H7 (cell line): ENCODE data around the gene KCNIP4. TPM values are rescaled to one million over a fixed set of nuclear protein-coding genes. Genes with fewer than 3 reads are reported as not detected.
A peak's percentile ranks its signal among the peaks of the same experiment; 100 is the strongest.
"Not testable (repeated sequence)": the region's sequence is repeated elsewhere in the genome, so short reads cannot be mapped to it uniquely, and the experiment has no call there.

Source experiments
- DNase-seq: peaks from one replicate; pipeline ENCODE4 v3.0.0; 2012
- H3K27me3 ChIP-seq: 2 replicates; pipeline ENCODE4 v1.6.0; 2011; ENCODE audit warnings: mild to moderate bottlenecking, low read length; ENCODE audit not compliant: control insufficient read depth, insufficient read depth
- H3K36me3 ChIP-seq: replicated peaks from 2 replicates; pipeline ENCODE4 v1.5.1; 2011; ENCODE audit warnings: low read length; ENCODE audit not compliant: control insufficient read depth, insufficient read depth
- H3K4me3 ChIP-seq: 2 replicates; pipeline ENCODE4 v1.5.1; 2011; ENCODE audit warnings: low read depth, mild to moderate bottlenecking, control low read depth, low read length, moderate library complexity; ENCODE audit not compliant: insufficient read depth
- total RNA-seq: library from RNA; depleted of rRNA; stranded (reverse); fragments of >200 nt; shearing (Covaris generic); gene quantifications from 2 replicates; pipeline ENCODE4 v1.2.3, GENCODE V29; 2014

Gene KCNIP4
- total RNA-seq, 1 experiment from 2014 or later = not detected

DNA sequence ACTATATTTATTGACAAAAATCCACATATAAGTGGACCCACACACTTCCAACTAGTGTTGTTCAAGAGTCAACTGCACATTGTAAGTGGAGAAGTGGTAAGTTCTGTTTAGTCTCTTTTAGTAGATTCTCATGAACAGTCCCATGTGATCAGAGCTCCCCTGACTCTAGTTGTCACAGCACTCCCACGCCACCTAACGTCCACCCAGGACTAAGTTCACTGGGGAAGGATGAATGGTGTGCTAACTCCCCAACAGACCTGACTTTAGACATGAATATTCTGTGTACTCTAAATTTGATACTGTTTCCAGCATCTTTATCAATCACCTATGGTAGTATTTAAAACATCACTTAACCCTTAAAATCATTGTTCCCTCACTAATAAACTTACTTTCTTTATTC is 1188.5 kb downstream of the KCNIP4 start:
- peak; percentile 2 for DNase-seq
- H3K27me3 ChIP-seq = no peaks in the 10 kb centered on the region
- no peaks in the 10 kb centered on the region for H3K36me3 ChIP-seq
- H3K4me3 ChIP-seq = no peak overlapping the region

DNA sequence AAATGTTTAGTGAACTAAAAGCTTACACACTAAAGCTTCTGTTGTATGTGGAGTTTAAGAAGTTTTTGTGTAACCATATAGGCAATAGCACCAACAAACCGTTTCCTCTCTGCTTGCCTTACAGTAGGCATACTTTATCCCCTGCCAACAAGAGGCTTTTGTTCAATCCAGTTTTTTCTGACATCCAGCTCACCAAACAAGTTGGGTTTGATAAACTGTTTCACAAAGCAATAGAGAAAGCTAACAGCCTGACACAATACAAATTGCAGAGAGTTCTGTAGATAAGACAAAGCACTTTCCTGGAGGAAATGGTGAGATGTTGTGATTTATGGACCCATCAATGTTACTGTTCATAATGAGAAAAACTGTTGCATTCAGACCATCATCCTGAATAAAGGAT is 1194.5 kb downstream of the KCNIP4 start:
- no peaks in the 10 kb centered on the region for H3K27me3 ChIP-seq
- H3K4me3 ChIP-seq = no peak overlapping the region
- no peak for DNase-seq
- H3K36me3 ChIP-seq = no peaks in the 10 kb centered on the region

DNA sequence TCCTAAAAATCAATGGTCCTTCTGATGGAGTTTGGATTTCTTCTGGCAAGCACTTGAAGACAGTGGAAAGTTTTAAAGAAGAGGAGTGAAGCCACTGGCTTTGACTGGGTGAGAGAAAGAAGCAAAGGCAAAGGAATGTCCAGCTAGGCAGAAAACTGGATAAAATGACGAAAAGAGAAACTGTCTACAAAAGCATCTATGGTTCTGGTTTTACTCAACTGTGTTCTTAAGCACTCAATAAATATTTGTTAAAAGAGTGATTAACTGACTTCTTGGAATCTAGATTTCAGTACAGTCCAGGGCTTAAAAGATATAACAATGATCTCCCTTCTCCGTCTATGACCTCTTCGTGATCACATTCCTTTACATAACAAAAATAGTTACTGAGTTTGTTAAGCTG is 1195.9 kb downstream of the KCNIP4 start:
- Histone ChIP-seq H3K36me3 (no peaks in the 10 kb centered on the region), H3K27me3 (no peaks in the 10 kb centered on the region), H3K4me3 (no peak overlapping the region)
- no peak for DNase-seq

DNA sequence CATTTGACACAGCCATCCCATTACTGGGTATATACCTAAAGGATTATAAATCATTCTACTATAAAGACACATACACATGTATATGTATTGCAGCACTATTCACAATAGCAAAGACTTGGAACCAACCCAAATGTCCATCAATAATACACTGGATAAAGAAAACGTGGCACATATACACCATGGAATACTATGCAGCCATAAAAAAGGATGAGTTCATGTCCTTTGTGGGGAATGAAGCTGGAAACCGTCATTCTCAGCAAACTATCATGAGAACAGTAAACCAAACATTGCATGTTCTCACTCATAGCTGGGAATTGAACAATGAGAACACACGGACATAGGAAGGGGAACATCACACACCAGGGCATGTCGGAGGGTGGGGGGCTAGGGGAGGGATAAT is 1202.6 kb downstream of the KCNIP4 start:
- H3K4me3 ChIP-seq, DNase-seq: not testable (repeated sequence)

DNA sequence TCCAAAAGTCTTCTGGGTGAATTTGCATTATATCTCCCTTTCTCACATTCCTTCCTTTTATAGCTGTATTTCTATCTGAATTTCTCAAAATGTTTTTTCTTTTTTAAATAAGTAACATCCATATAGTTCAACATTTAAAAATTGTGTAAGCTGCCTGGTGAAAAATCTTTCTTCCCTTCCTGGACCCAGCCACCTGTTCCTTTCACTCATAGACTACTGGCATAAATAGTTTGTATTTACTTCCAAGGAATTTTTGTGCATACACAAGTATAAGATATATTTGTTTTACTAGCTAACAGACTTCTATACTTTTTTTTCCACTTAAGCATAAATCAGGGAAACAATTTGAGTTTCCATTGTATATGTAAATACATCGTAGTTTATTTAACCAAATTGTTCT is 1212.6 kb downstream of the KCNIP4 start:
- Histone ChIP-seq H3K4me3 (no peak overlapping the region), H3K36me3 (no peaks in the 10 kb centered on the region; the same call in 1 of the 2 replicates), H3K27me3 (no peaks in the 10 kb centered on the region)
- no peak for DNase-seq

More for the DNA sequence above, 1202.6 kb downstream of the KCNIP4 start:
- H3K36me3 ChIP-seq, H3K27me3 ChIP-seq: not testable (repeated sequence)

DNA sequence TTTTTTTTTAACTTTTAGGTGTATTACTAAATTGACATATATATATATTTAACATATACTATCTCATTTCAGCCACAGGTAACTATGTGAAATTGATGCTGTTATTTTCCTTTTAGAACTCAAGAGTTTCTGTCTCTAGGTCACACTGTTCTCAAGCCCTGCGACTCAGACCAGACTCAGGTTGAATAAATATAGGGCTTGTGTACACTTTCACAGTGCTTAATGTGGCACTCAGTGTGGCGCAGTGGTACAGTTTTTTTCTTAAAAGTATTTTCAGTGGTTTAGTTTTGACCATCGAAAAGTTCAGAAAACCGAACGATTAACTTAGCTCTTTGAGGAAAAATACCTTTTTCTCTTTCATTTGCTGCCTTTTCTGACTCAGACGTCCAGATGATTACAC is 1223.7 kb downstream of the KCNIP4 start:
- Histone ChIP-seq H3K4me3 (no peak overlapping the region), H3K36me3 (peaks cover 2% of the 10 kb centered on the region; the same call in 1 of the 2 replicates), H3K27me3 (no peaks in the 10 kb centered on the region)
- no peak for DNase-seq

DNA sequence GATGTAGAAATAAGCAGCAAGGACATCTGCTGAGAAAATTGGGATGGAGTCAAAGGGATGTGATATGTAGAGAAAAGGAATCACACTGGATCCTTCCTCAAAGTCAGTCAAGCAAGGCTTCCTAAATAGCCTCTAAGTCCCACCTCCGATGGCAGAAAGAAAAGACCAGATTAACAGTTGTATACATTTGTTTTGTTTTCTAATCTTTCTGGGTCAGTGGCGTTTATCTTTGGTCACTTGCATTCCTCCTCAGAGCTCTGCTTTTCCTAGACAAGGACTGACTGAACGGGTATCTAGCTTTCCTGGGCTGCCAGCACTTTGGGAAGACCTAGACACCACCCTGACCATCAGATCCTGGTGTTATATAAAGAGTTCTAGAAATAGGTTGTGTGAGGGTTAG is 1225.1 kb downstream of the KCNIP4 start:
- Histone ChIP-seq H3K36me3 (peaks cover 2% of the 10 kb centered on the region; the same call in 1 of the 2 replicates), H3K4me3 (no peak overlapping the region), H3K27me3 (no peaks in the 10 kb centered on the region)
- DNase-seq = no peak

DNA sequence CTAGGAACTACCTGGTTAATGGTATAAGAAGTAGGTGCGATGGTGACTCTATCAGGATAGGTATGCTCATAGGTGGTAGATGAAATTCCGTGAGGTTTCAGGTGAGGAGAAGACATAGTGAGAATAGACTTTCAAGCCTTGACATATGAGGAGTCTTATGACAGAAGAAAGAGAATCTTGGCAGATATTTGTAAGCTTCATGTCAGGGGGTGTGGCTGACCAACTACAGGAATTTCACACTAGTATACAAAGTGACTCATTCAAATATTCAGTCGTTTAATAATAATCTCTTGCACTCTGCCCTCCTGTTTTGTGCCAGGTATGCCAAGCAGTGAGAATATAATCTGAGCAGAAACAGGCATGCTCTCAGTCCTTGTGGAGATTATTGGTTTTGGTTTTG is 1225.6 kb downstream of the KCNIP4 start:
- Histone ChIP-seq H3K4me3 (no peak overlapping the region), H3K27me3 (no peaks in the 10 kb centered on the region), H3K36me3 (peaks cover 2% of the 10 kb centered on the region; the same call in 1 of the 2 replicates)
- DNase-seq = no peak

DNA sequence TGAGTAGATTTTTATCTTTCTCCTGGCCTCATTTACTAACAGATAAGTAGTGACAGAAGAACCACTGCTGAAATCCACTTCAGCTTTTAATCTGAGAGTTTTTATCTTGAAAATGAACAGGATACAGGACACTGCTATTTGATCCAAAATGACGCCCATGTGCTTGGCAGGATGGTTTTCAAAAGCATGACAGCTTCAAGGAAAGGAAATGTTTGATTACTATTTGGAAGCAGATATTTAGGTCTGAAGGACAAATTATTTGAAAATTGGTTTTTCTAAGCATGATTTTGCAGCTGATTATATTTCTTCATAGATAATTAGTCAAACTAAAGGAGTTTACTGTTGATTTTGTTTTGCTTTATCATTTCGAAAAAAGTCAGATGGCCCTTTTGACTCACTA is 1237.2 kb downstream of the KCNIP4 start:
- Histone ChIP-seq H3K36me3 (no peaks in the 10 kb centered on the region; the same call in none of the 2 replicates), H3K4me3 (no peak overlapping the region), H3K27me3 (no peaks in the 10 kb centered on the region)
- DNase-seq = no peak

DNA sequence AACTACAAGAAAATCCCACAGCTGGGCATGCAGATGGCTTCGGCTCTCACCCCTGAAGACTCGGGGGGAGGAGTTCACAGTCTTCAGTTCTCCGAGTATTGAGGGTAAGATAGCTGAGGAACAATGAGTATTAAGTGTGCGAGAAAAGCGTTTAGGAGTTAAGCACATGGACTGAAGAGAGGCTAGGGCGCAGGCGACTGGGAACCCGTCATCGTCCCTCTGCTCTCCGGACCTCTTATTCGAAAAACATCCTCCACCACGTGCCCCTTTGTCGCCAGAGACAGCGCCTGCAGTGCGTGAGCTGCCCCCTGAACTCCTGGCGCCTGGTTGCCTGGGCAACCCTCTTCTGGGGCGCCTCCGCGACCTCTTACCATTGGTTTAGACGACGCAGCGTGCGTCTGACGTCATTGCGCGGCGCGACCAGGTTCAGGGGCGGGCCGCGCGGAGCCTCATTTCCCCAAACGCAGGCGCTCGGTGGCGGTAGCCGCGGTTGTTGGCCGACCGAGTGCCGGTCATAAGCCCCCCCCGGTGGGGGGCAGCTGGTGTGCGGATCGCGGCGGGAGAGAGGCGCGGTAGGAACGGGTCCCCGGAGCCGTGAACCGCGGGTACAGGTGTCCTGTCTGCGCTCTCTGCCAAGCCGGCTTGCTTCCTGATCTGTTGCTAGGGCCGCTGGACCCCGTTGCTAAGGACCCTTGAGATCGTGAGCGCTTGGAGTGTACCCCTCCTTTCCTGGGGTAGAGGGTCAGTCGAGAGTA is 1248.4 kb downstream of the KCNIP4 start, which contains the start of gene PACRGL:
PACRGL (plus strand) TSS at position 452 of the 755 bp plus-strand sequence. CDS start 4,024 bp downstream, outside the sequence.
- peaks cover 3% of the 10 kb centered on the region for H3K36me3 ChIP-seq
- no peaks in the 10 kb centered on the region for H3K27me3 ChIP-seq
- H3K4me3 ChIP-seq = peak within 1 kb of the TSS; percentile 85
- peak; percentile 87 for DNase-seq

DNA sequence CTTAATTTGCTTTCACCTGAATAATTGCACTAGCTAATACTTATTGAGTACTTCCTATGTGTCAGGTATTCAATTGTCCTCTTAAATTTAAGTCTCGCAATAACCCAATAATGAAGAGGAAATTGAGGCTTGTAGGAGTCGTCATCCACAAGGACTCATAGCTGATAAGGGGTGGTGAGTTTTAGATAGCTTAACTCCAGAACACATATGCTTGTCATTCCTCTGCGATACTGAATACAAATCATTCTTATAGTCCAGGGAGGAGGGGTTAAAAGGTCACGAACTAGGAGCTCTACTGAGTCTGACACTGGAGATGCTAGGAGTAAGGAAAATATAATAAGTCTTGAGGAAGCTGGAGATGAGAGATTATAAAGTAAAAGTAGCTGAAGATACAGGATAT is 1249.8 kb downstream of the KCNIP4 start:
- no peak for DNase-seq
- Histone ChIP-seq H3K4me3 (no peak overlapping the region), H3K27me3 (no peaks in the 10 kb centered on the region; the same call in 1 of the 2 replicates), H3K36me3 (no peaks in the 10 kb centered on the region)

DNA sequence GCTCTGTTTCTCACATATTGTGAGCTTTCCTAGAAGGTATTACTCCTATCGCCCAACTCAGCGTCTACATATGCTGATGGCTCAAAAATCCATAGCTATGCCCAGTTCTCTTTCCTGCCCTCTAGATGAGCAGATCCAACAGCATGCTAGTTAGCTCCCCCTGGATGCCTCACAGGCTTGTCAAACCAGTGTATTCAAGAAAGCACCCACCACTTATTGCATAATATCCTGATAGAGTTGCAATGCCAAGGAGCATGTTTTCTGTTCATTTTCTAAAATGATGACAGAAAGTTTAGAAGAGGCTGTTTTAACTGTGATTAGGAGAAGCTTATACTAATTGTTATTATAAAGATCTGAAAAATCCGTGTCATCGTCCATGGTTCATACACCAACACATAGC is 1250.2 kb downstream of the KCNIP4 start:
- no peak for DNase-seq
- Histone ChIP-seq H3K36me3 (no peaks in the 10 kb centered on the region), H3K27me3 (no peaks in the 10 kb centered on the region; the same call in 1 of the 2 replicates), H3K4me3 (no peak overlapping the region)

DNA sequence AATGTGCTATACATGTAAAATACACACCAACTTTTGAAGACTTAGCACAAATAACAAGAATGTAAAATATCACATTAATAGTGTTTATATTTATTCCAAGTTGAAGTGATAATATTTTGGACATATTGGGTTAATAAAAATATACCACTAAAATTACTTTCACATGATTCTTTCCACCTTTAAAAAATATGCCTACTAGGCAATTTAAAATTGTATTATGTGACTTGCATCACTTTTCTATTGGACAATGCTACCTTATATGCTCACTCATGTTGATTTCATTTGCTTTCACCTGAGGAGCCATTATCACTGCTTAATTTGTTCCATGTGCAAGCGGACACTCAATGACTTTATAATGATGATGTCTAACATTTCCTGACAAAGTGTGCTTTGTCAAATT is 1251.8 kb downstream of the KCNIP4 start:
- Histone ChIP-seq H3K4me3 (no peak overlapping the region), H3K36me3 (no peaks in the 10 kb centered on the region), H3K27me3 (no peaks in the 10 kb centered on the region; the same call in 1 of the 2 replicates)
- DNase-seq = no peak

DNA sequence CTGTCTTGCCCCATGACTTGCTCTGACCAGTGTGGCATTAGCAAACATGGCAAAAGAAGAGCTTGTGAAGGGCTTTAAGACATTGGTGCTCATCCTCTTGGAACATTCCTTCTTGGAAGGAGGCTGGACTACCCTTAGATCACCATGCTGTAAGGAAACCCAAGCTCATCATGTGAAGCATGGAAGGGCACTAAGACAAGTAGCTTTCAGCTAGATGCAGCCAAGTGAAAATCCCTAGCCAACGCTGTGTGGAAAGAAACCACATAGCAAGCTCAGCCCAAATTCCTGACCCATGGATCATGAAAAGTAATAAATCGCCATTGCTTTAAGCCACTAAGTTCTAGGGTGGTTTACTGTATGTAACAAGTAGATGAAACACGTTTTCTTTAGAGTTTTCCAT is 1260.7 kb downstream of the KCNIP4 start:
- DNase-seq = no peak
- H3K27me3 ChIP-seq = no peaks in the 10 kb centered on the region
- no peak overlapping the region for H3K4me3 ChIP-seq

DNA sequence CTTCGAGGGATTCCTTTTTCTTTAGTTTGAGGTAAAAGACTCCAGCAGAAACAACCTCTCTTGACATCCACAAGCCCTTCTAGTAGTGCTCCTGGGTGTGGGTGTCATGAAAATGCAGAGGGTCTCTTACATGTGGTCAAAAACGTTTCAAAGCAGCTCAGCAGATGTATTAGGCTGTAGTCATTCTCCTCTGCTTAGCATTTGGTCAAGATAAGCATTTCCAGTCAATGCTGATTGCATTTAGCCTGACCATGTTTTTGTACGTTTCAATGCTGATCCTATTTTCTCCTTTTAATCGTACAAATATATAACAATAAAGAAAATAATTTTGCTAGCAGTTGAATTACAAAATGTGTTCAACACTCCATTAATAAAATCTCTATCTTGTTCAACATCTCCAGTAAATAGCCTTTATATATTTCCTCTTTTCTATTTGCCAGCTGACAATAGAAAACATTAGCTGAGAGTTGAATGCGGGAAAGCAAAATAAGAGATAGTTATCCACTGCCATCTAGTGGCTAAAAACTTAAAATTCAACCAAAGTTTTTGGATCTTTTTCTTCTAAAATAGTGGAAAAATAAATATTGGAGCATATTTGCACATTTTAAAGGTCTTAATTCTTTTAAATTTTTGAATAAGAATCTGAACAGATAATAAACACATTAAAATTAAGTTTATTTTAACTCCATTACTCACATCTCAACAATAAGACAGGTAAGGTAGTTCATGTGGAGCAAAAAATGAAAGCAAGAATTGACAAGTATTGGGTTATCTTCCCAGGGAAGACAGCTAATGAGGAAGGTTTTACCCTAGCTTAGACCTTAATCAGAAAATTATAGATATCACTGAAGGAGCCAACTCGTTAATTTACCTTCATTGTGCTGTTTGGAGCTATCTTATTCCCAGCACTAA is 1263.5 kb downstream of the KCNIP4 start:
- Histone ChIP-seq H3K27me3 (no peaks in the 10 kb centered on the region), H3K4me3 (no peak overlapping the region)
- DNase-seq = peak; percentile 10

More for the DNA sequence above, 1260.7 kb downstream of the KCNIP4 start:
- no peaks in the 10 kb centered on the region for H3K36me3 ChIP-seq

More for the DNA sequence above, 1263.5 kb downstream of the KCNIP4 start:
- no peaks in the 10 kb centered on the region for H3K36me3 ChIP-seq
